22Rv1 (cell line): ENCODE measurements around the gene DAZAP2.
"Not testable (repeated sequence)": the region's sequence is repeated elsewhere in the genome, so short reads cannot be mapped to it uniquely, and the experiment has no call there.

Source experiments
- H3K27ac ChIP-seq: fragments of 450-650 bp; 2 replicates; pipeline ENCODE4 v1.5.1; 2017
- ZFX ChIP-seq: fragments of 450-650 bp; IDR thresholded peaks from 2 replicates; pipeline ENCODE4 v1.6.1; 2017; ENCODE audit warnings: antibody characterized with exemption, borderline replicate concordance
- TF ChIP-seq, protein P1 (sequence below): fragments of 450-650 bp; IDR thresholded peaks from 2 replicates; pipeline ENCODE4 v1.5.1; 2017; ENCODE audit warnings: mild to moderate bottlenecking

The DAZAP2 gene

DNA sequence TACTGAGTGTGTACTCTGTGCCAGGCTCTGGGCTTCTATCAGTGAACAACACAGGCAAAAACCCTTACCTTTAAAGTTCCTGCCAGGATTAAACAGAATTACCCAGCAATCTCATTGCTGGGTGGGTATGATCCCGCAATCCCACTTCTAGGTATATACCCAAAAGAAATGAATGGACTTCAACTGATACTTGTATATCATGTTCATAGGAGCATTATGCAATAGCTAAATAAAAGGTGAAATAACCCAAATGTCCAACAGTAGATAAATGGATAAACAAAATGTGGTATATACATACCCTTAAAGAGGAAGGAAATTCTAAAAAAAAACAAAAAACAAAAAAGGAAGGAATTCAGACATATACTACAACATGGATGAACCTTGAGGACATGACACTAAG, 14.7 kb downstream of the DAZAP2 start:
- no peak overlapping the region for H3K27ac ChIP-seq
- TF ChIP-seq ZFX, result no peak
- TF ChIP-seq, protein P1, sequence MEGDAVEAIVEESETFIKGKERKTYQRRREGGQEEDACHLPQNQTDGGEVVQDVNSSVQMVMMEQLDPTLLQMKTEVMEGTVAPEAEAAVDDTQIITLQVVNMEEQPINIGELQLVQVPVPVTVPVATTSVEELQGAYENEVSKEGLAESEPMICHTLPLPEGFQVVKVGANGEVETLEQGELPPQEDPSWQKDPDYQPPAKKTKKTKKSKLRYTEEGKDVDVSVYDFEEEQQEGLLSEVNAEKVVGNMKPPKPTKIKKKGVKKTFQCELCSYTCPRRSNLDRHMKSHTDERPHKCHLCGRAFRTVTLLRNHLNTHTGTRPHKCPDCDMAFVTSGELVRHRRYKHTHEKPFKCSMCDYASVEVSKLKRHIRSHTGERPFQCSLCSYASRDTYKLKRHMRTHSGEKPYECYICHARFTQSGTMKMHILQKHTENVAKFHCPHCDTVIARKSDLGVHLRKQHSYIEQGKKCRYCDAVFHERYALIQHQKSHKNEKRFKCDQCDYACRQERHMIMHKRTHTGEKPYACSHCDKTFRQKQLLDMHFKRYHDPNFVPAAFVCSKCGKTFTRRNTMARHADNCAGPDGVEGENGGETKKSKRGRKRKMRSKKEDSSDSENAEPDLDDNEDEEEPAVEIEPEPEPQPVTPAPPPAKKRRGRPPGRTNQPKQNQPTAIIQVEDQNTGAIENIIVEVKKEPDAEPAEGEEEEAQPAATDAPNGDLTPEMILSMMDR, result no peak

DNA sequence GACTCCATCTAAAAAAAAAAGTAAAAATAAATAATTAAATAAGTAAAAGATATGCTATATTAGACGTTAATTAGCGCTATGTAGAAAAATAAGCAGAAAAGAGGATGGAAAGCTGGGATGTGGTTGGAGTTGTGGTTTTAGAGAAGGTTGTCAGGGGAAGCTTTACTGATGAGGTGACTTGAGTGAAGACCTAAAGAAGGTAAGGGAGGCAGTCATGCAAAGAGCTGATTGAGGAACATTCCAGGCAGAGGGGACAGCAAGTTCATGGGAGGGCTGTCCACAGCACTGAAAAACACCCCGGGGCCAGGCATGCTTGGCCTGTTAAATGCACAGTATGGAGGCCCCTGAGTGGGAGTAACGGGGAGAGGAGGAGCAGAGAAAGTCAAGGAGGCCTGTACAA, 15.9 kb downstream of the DAZAP2 start:
- TF ChIP-seq ZFX, result no peak
- TF ChIP-seq, protein P1, result no peak
- H3K27ac ChIP-seq, result no peak overlapping the region

DNA sequence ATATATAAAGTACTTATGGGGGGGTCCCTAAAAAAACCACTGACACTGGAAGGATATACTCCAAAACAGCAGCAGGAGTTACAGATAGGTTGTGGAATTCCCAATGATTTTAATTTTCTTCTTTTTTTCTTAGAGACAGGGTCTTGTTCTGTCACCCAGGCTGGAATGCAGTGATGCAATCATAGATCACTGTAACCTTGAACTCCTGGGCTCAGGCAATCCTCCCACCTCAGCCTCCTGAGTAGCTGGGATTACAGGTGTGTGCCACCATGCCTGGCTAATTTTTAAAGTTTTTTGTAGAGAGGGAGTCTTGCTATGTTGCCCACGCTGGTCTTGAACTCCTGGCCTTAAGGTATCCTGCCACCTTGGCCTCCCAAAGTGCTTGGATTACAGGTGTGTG, 21.0 kb downstream of the DAZAP2 start:
- H3K27ac ChIP-seq, result not testable (repeated sequence)

DNA sequence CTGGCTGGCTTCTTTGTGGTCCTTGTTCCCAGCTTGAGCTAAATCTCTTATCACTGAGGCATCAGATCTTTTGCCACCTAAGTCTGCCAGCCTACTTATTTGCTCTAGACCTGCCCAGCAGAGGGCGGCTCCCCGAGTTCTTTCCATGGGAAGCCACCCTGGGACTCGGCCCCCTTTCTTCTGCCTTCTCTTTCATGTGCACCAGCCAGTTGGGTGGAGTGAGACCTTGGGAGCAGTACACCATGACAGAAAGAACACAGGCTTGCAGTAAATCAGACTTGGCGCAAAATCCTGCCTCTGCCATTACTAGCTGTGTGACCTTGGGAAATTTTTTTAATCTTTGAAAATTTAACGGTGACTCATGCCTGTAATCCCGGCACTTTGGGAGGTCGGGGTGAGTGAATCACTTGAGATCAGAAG, 24.1 kb downstream of the DAZAP2 start:
- TF ChIP-seq, protein P1, result peak; percentile 40
- TF ChIP-seq ZFX, result no peak
- no peak overlapping the region for H3K27ac ChIP-seq

DNA sequence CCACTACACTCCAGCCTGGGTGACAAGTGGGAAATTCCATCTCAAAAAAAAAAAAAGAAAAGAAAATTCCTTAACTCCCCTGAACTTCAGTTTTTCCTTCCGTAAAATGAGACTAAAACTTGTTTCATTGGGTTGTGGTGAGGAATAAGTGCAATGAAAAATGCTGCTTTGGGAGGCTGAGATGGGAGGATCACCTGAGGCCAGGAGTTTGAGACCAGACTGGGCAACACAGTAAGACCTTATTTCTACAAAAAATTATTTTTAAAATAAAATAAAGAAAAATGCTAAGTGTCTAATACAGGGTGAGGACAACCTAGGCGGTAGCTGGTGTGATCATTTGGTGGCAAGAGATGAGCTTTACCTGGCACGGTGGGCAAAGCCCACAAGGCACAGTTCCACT, 24.7 kb downstream of the DAZAP2 start:
- no peak overlapping the region for H3K27ac ChIP-seq
- TF ChIP-seq, protein P1, result no peak
- TF ChIP-seq ZFX, result no peak

DNA sequence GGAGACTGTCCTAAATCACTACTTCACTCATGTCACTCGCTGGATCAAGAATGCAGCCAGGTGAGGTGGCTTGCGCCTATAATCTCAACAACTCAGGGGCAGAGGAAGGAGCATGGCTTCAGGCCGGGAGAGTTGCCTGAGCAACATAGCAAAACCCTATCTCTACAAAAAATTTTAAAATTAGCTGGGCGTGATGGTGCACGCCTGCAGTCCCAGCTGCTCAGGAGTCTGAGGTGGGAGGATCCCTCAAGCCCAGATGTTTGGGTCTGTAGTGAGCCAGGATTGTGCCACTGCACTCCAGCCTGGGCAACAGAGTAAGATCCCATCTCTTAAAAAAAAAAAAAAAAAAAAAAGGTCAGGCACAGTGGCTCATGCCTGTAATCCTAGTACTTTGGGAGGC, 25.7 kb downstream of the DAZAP2 start:
- H3K27ac ChIP-seq, result no peak overlapping the region
- TF ChIP-seq, protein P1, result no peak
- TF ChIP-seq ZFX, result no peak

DNA sequence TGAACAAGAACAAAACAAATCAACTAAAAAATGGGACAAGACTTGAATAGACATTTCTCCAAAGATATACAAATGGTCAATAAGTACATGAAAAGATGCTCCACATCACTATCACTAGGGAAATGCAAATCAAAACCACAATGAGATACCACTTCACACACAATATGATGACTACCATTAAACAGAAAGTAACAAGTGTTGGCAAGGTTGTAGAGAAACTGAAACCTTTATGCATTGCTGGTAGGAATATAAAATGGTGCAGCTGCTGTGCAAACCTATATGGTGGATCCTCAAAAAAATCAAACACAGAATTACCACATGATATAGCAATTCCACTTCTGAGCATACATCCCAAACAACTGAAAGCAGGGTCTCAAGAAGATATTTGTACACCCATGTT, 26.4 kb downstream of the DAZAP2 start:
- no peak overlapping the region for H3K27ac ChIP-seq

More for the DNA sequence above, 26.4 kb downstream of the DAZAP2 start:
- TF ChIP-seq, protein P1, result no peak
- no peak for TF ChIP-seq ZFX
